GM12892 (cell line): Measurements from ENCODE around the gene C20orf202.

Experiments
- POLR2A ChIP-seq: IDR thresholded peaks from 2 replicates; pipeline ENCODE4 v1.6.1; 2011; ENCODE audit warnings: low read depth, low read length, control low read depth
- POLR2AphosphoS5 ChIP-seq: IDR thresholded peaks from 2 replicates; pipeline ENCODE4 v1.6.1; 2011; ENCODE audit warnings: low read depth, low read length, control low read depth

DNA sequence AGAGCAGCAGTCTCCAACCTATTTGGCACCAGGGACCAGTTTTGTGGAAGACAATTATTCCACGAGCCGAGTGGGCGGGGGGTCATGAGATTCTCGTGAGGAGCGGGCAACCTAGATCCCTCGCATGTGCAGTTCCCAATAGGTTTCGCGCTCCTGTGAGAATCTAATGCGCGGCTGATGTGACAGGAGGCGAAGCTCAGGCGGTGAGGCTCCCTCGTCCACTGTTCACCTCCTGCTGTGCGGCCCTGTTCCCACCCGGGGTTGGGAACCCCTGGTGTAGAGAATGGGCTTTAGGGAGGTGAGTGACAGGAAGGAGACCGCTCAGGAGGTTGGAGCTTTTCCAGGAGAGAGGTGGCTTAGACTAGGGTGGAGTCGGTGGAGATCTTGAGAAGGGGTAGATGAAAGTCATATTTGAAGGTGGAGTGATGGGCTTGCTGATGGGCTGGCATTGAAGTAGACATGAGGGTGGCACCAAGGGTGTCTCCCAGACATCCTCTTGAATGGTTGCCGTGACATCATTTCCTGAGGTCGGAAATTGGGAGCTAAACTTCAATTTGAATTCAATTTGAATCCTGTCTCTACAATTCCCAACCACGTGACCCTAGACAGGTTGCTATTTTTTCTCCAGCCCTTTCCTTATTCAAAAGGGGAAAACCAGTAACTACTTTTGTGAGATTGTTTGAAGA is 21.1 kb downstream of the C20orf202 start:
- TF ChIP-seq POLR2A = no peak
- TF ChIP-seq POLR2AphosphoS5 = no peak
